Fibroblast of pulmonary artery (primary cell): ENCODE results near the gene KIAA0753.

Experiments
- DNase-seq: peaks from one replicate; pipeline ENCODE4 v3.0.0-alpha.2; 2010; ENCODE audit warnings: low read depth
- H3K4me3 ChIP-seq: replicated peaks from 2 replicates; pipeline ENCODE4 v1.5.1; 2011; ENCODE audit warnings: low read depth, mild to moderate bottlenecking, control low read depth, low read length, moderate library complexity
- TF ChIP-seq, protein P1 (sequence below): IDR thresholded peaks from 2 replicates; pipeline ENCODE4 v1.5.1; 2011; ENCODE audit warnings: mild to moderate bottlenecking, control low read depth, low read length, inconsistent platforms; ENCODE audit errors: missing control alignments

KIAA0753 gene

DNA sequence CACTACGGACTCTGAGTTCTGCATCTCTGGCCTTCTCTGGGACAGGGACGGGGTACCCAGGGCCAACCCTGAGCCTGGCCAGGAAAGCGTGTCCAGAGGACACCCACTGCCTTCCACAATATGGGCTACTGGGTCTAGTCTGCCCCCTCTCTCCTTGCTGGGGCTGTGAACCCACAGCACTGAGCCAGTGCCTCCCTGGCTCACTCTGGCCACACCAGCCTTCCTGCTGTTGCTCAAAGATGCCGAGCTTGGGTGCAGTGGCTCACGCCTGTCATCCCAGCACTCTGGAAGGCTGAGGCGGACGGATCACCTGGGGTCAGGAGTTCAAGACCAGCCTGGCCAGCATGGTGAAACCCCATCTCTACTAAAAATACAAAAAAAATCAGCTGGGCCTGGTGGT lies 108.9 kb downstream of the KIAA0753 start:
- no peak for DNase-seq
- TF ChIP-seq, protein P1, sequence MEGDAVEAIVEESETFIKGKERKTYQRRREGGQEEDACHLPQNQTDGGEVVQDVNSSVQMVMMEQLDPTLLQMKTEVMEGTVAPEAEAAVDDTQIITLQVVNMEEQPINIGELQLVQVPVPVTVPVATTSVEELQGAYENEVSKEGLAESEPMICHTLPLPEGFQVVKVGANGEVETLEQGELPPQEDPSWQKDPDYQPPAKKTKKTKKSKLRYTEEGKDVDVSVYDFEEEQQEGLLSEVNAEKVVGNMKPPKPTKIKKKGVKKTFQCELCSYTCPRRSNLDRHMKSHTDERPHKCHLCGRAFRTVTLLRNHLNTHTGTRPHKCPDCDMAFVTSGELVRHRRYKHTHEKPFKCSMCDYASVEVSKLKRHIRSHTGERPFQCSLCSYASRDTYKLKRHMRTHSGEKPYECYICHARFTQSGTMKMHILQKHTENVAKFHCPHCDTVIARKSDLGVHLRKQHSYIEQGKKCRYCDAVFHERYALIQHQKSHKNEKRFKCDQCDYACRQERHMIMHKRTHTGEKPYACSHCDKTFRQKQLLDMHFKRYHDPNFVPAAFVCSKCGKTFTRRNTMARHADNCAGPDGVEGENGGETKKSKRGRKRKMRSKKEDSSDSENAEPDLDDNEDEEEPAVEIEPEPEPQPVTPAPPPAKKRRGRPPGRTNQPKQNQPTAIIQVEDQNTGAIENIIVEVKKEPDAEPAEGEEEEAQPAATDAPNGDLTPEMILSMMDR = no peak
- H3K4me3 ChIP-seq = no peak overlapping the region

DNA sequence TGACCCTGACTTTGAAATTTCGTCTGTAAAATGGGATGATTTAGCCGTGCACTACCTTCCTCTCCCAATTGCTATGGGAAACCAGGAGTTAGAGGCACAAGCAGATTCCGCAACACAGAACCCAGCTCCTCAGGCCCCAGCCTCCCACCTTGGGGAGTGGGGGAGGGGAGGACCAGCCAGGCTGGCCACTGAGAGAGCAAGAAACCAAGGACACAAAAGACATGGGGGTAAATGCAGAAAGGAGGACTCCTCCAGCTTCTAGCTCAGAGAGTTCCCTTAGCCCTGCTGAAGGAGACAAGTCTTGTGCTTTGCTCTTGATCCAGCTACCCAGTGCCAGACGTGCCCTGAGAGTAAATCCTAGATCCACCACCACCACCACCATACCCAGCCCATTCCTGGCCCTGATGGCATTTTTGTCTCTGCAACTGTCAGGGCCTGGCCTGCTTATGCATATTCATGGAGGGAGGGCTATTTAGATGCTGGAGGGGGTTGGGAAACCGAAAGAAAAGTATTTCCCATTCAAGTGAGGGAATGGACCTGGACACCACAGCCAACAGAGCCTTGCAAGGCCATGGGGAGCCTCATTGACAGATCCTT lies 110.1 kb downstream of the KIAA0753 start:
- TF ChIP-seq, protein P1 = no peak
- DNase-seq = no peak
- H3K4me3 ChIP-seq = no peak overlapping the region

DNA sequence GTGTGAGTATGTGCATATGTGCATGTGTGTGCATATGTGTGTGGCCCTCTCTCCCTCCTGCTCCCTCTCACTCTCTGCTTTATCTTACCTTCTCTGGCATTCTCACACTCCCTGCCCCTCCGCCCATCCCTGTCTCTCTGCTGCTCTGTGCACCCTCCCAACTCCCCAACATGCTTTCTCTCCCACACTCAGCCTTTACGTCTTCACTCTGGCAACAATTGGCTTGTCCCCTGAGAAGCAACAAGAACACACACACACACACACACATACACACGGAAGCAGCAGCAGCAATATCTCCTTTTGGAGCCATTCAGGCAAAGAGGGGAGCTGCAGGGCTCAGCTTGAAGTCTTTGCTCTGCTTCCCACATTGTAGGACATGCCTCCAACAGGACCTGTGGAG lies 112.0 kb downstream of the KIAA0753 start:
- DNase-seq = no peak
- H3K4me3 ChIP-seq = no peak overlapping the region
- TF ChIP-seq, protein P1 = no peak
